Fibroblast of lung (primary cell): ENCODE data around the gene TMEM203. TPM values are rescaled to one million over a fixed set of nuclear protein-coding genes. Genes with fewer than 3 reads are reported as not detected.

Experiments used
- DNase-seq, 2 donors: peaks; one replicate each; pipeline versions ENCODE4 v3.0.0 to v3.0.0-alpha.2; 2010; ENCODE audit warnings: low read depth in 2 of 2
- H2AFZ ChIP-seq: 2 replicates; pipeline ENCODE4 v1.5.1; 2012; ENCODE audit warnings: low read length, control low read depth, inconsistent platforms
- H3K27ac ChIP-seq: 2 replicates; pipeline ENCODE4 v1.5.1; 2011; ENCODE audit warnings: low read length, control low read depth; ENCODE audit not compliant: insufficient read depth
- H3K27me3 ChIP-seq: 2 replicates; pipeline ENCODE4 v1.5.1; 2011; ENCODE audit warnings: mild to moderate bottlenecking, low read length; ENCODE audit not compliant: control insufficient read depth, insufficient read depth
- H3K36me3 ChIP-seq: 2 replicates; pipeline ENCODE4 v1.5.1; 2011; ENCODE audit warnings: low read length; ENCODE audit not compliant: control insufficient read depth, insufficient read depth
- H3K4me1 ChIP-seq: 2 replicates; pipeline ENCODE4 v1.5.1; 2011; ENCODE audit warnings: low read length; ENCODE audit not compliant: control insufficient read depth, insufficient read depth; ENCODE audit errors: extremely low read depth
- H3K4me2 ChIP-seq: 2 replicates; pipeline ENCODE4 v1.5.1; 2011; ENCODE audit warnings: low read length, control low read depth; ENCODE audit not compliant: insufficient read depth; ENCODE audit errors: extremely low read depth
- H3K4me3 ChIP-seq, 4 experiments: fragments of 200-600 bp in 1 of 4; sonication (generic) in 1 of 4; replicated peaks in 1 of 4; 2 replicates each; pipeline ENCODE4 v1.5.1; 2011 to 2016; ENCODE audit warnings: low read length in 4 of 4, low read depth in 3 of 4, mild to moderate bottlenecking in 3 of 4, control low read depth in 2 of 4, inconsistent platforms in 1 of 4, mixed read lengths in 1 of 4; ENCODE audit not compliant: insufficient read depth in 1 of 4; ENCODE audit errors: control extremely low read depth in 1 of 4
- H3K79me2 ChIP-seq: 2 replicates; pipeline ENCODE4 v1.5.1; 2012; ENCODE audit warnings: mild to moderate bottlenecking, low read length, inconsistent platforms; ENCODE audit not compliant: control insufficient read depth, insufficient read depth
- H3K9ac ChIP-seq: 2 replicates; pipeline ENCODE4 v1.5.1; 2011; ENCODE audit warnings: mild to moderate bottlenecking, low read length, control low read depth; ENCODE audit not compliant: insufficient read depth
- H3K9me3 ChIP-seq: 2 replicates; pipeline ENCODE4 v1.5.1; 2012; ENCODE audit warnings: low read depth, low read length; ENCODE audit not compliant: control insufficient read depth, insufficient read depth
- H4K20me1 ChIP-seq: 2 replicates; pipeline ENCODE4 v1.5.1; 2011; ENCODE audit warnings: low read length; ENCODE audit not compliant: control insufficient read depth, insufficient read depth; ENCODE audit errors: extremely low read depth
- EZH2 ChIP-seq: IDR thresholded peaks from 2 replicates; pipeline ENCODE4 v1.5.1; 2012; ENCODE audit warnings: low read length, control low read depth, mild to moderate bottlenecking; ENCODE audit errors: missing control alignments
- polyA plus RNA-seq, 2 donors: library from polyadenylated mRNA; depleted of rRNA in 1 of 2; stranded (reverse) in 1 of 2; unstranded in 1 of 2; fragments of >200 nt; gene quantifications; 2 replicates each; pipeline ENCODE4 v1.2.1, GENCODE V29; 2011 to 2012; ENCODE audit warnings: missing spikeins in 1 of 2
- total RNA-seq: library from RNA; depleted of rRNA; stranded (reverse); fragments of >200 nt; gene quantifications from 2 replicates; pipeline ENCODE4 v1.2.1, GENCODE V29; 2014
- TF ChIP-seq, protein P1 (sequence below), 2 donors: IDR thresholded peaks in 1 of 2; conservative IDR thresholded peaks in 1 of 2; 1 replicate in 1 of 2; 2 replicates in 1 of 2; pipeline ENCODE4 v1.5.1; 2011 to 2012; ENCODE audit warnings: low read length in 2 of 2, control low read depth in 1 of 2, inconsistent platforms in 1 of 2, low read depth in 1 of 2, mild to moderate bottlenecking in 1 of 2

Gene TMEM203
- total and polyA plus RNA-seq, 2 donors (not counting 1 experiment from before 2014, with no cell fraction given): 36.3 to 38.6 TPM

DNA sequence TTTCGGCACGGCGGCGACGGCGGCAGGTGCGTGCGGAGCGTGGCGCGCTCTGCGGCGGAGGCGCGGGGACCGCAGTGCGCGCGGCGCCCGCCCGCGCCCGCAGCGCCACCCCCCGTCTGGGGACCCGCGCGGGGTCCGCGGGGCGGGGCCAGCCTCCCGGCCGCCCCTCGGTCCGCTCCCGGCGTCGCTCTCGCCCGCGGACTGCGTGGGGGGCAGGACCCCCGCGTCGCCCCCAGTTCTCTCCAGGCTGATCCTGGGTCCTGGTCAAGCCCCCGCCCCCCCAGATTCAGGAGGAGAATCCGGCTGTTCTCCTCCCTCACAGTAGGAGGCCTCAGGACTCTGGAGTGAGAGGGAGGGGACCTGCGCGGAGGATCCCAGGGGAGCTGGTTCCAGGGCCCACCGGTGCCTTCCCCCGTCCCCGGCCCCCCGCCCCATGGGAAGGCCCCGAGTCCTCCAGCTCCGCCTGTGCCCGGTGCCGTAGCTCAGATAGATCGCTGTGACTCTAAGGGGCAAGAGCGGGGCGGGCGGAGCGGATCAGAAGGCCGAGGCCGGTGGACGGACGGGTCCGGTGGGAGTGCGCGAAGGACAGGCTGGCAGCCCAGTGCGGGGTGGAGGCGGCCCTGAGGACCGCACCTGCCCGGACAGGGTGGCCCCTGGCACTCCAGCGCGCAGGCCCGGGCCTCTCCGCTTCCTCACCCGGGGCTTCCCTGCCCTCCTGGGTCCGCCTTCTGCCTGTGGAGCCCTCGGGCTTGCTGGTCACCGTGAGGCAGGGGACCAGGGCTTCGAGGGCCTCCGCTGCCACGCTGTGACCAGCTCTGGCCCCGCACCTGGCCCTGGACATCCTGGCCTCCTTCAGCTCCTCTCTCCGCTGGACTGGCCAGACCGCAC is 17.0 kb upstream of the TMEM203 start, which contains the start of gene RNF208:
TSS of gene RNF208 (minus strand) at position 51 of the 888 bp plus-strand sequence. CDS start 1,028 bp downstream, outside the sequence.
- Histone ChIP-seq H4K20me1 (no peaks in the 10 kb centered on the region), H3K36me3 (peaks cover 3% of the 10 kb centered on the region), H3K9ac (peak within 1 kb of the TSS; percentile 2), H3K27ac (no peak within 1 kb of the TSS), H3K4me1 (peaks cover 8% of the 10 kb centered on the region), H3K4me3 (peak within 1 kb of the TSS; percentile 39 to 81 (median 44)), H2AFZ (peak within 1 kb of the TSS; percentile 11), H3K4me2 (peak within 1 kb of the TSS; percentile 82), H3K27me3 (no peaks in the 10 kb centered on the region), H3K79me2 (no peaks in the 10 kb centered on the region), H3K9me3 (no peaks in the 10 kb centered on the region)
- DNase-seq: no peak
- TF ChIP-seq, protein P1, sequence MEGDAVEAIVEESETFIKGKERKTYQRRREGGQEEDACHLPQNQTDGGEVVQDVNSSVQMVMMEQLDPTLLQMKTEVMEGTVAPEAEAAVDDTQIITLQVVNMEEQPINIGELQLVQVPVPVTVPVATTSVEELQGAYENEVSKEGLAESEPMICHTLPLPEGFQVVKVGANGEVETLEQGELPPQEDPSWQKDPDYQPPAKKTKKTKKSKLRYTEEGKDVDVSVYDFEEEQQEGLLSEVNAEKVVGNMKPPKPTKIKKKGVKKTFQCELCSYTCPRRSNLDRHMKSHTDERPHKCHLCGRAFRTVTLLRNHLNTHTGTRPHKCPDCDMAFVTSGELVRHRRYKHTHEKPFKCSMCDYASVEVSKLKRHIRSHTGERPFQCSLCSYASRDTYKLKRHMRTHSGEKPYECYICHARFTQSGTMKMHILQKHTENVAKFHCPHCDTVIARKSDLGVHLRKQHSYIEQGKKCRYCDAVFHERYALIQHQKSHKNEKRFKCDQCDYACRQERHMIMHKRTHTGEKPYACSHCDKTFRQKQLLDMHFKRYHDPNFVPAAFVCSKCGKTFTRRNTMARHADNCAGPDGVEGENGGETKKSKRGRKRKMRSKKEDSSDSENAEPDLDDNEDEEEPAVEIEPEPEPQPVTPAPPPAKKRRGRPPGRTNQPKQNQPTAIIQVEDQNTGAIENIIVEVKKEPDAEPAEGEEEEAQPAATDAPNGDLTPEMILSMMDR (conservative IDR thresholded peaks at IDR 0.05 in 1 of 2, IDR thresholded peaks at IDR 0.05 in 1 of 2; ENCODE audit: low read depth in 1 of 2, low read length in 2 of 2): no peak
- TF ChIP-seq EZH2: no peak

DNA sequence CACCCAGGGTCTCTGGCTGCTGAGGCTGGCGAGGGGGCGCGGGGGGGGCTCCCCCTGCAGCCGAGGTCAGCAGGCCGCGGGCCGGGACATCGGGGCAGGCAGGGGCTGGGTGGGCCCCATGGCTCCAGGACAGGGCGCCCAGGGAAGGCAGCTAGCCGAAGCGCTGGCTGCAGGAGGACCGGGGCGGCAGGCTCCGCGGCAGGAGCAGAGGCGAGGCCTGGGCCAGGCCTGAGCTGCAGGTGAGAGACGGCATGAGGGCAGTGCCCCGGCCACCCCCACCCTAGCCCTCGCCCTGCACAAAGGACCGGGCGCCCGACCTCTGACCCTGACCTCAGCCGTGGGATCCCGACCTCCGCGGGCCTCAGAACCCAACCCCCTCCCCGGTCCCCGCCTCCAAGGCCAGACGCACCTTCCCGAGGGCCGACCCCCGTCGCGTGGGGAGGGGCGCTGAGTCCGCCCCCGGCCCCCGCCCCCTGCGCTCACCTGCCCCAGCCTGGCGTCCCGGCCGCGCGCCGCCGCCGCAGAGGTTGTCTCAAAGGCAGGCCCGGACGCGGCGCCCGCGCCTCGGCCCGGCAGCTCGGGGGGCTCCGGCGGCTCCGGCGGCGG is 16.2 kb upstream of the TMEM203 start:
- TF ChIP-seq EZH2: no peak
- TF ChIP-seq, protein P1 (conservative IDR thresholded peaks at IDR 0.05 in 1 of 2, IDR thresholded peaks at IDR 0.05 in 1 of 2; ENCODE audit: low read depth in 1 of 2, low read length in 2 of 2): no peak
- no peaks in the 10 kb centered on the region for H3K79me2 ChIP-seq
- DNase-seq: no peak
- peaks cover 5% of the 10 kb centered on the region for H3K36me3 ChIP-seq
- H3K27ac ChIP-seq: no peak overlapping the region
- H3K4me3 ChIP-seq: peak overlapping the region in 1 of 4 experiments; percentile 33
- H3K9ac ChIP-seq: no peak overlapping the region
- no peaks in the 10 kb centered on the region for H3K9me3 ChIP-seq
- H2AFZ ChIP-seq: no peak overlapping the region
- H3K27me3 ChIP-seq: no peaks in the 10 kb centered on the region
- H3K4me2 ChIP-seq: no peak overlapping the region
- peaks cover 8% of the 10 kb centered on the region for H3K4me1 ChIP-seq
- H4K20me1 ChIP-seq: no peaks in the 10 kb centered on the region

DNA sequence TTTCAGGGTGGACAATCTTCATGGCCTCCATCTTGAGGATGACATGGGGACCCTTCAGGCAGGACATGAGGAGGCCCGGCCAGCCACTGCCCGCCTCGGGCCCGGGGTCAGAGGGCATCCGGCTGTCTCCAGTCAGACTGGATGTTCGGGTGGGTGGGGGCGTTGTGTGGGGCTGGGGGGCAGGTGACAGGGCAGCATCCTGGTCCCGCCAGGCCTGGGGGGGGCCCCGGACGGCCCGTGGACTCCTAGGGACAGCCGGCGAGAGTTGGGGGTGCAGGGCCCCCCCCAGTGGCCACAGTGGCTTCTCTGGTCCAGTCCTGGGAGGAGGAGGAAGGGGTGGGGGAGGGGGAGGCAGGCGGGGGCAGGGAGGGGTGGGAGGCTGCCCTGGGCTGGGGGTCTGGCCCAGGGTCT is 15.7 kb upstream of the TMEM203 start:
- no peak for DNase-seq
- no peak for TF ChIP-seq EZH2
- TF ChIP-seq, protein P1 (conservative IDR thresholded peaks at IDR 0.05 in 1 of 2, IDR thresholded peaks at IDR 0.05 in 1 of 2; ENCODE audit: low read depth in 1 of 2, low read length in 2 of 2): no peak
- Histone ChIP-seq H3K27ac (no peak overlapping the region), H3K27me3 (no peaks in the 10 kb centered on the region), H4K20me1 (no peaks in the 10 kb centered on the region), H3K9me3 (no peaks in the 10 kb centered on the region), H3K4me3 (no peak overlapping the region), H3K4me1 (peaks cover 8% of the 10 kb centered on the region), H3K79me2 (no peaks in the 10 kb centered on the region), H2AFZ (no peak overlapping the region), H3K4me2 (no peak overlapping the region), H3K9ac (no peak overlapping the region), H3K36me3 (peaks cover 6% of the 10 kb centered on the region)
